Cardiac muscle cell (in vitro differentiated cells and primary cell): ENCODE data around the gene ABHD14A. TPM values are rescaled to one million over a fixed set of nuclear protein-coding genes. Genes with fewer than 3 reads are reported as not detected.

Experiments used
- DNase-seq, 2 donors: peaks; one replicate each; pipeline versions ENCODE4 v3.0.0 to v3.0.0-alpha.2; 2010 to 2017; ENCODE audit warnings: low read depth in 1 of 2, low spot score in 1 of 2
- H3K27ac ChIP-seq: fragments of 200-600 bp; sonication (generic); 2 replicates; pipeline ENCODE4 v1.5.1; 2016
- H3K27me3 ChIP-seq: fragments of 200-600 bp; sonication (generic); 2 replicates; pipeline ENCODE4 v1.6.0; 2016; ENCODE audit warnings: control low read depth
- H3K36me3 ChIP-seq: fragments of 200-600 bp; sonication (generic); 2 replicates; pipeline ENCODE4 v1.5.1; 2016; ENCODE audit warnings: control low read depth
- H3K4me1 ChIP-seq: fragments of 200-600 bp; sonication (generic); 2 replicates; pipeline ENCODE4 v1.8.1; 2017; ENCODE audit warnings: low read depth, mild to moderate bottlenecking, mixed run types
- H3K4me3 ChIP-seq: fragments of 200-600 bp; sonication (generic); 2 replicates; pipeline ENCODE4 v1.5.1; 2016; ENCODE audit warnings: mild to moderate bottlenecking
- H3K9me3 ChIP-seq: fragments of 200-600 bp; sonication (generic); 2 replicates; pipeline ENCODE4 v1.5.1; 2017; ENCODE audit warnings: low read depth, mild to moderate bottlenecking, control low read depth
- polyA plus RNA-seq: library from polyadenylated mRNA; unstranded; fragments of >200 nt; fragmentation: Nextera tagmentation; extraction: Ambion mirVana; gene quantifications from 2 replicates; pipeline ENCODE4 v1.2.1, GENCODE V29; 2016
- total RNA-seq: library from RNA; depleted of rRNA; stranded (reverse); fragments of >200 nt; gene quantifications from 2 replicates; pipeline ENCODE4 v1.2.3, GENCODE V29; 2016
- TF ChIP-seq, protein P1 (sequence below): IDR thresholded peaks from 2 replicates; pipeline ENCODE4 v1.5.1; 2012; ENCODE audit warnings: low read depth, mild to moderate bottlenecking, low read length

ABHD14A gene
- total and polyA plus RNA-seq, 2 experiments from 2014 or later: 56.5 to 104 TPM

DNA sequence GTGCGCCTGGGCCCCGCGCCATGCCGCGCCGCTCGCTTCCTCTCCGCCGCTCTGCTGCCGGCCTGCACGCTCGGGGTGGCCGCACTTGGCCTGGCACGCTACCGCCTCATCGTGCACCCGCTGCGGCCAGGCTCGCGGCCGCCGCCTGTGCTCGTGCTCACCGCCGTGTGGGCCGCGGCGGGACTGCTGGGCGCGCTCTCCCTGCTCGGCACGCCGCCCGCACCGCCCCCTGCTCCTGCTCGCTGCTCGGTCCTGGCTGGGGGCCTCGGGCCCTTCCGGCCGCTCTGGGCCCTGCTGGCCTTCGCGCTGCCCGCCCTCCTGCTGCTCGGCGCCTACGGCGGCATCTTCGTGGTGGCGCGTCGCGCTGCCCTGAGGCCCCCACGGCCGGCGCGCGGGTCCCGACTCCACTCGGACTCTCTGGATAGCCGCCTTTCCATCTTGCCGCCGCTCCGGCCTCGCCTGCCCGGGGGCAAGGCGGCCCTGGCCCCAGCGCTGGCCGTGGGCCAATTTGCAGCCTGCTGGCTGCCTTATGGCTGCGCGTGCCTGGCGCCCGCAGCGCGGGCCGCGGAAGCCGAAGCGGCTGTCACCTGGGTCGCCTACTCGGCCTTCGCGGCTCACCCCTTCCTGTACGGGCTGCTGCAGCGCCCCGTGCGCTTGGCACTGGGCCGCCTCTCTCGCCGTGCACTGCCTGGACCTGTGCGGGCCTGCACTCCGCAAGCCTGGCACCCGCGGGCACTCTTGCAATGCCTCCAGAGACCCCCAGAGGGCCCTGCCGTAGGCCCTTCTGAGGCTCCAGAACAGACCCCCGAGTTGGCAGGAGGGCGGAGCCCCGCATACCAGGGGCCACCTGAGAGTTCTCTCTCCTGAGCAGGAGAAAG is 18.7 kb upstream of the ABHD14A start:
- H3K4me1 ChIP-seq: peaks cover 13% of the 10 kb centered on the region
- H3K4me3 ChIP-seq: no peak overlapping the region
- H3K27ac ChIP-seq: no peak overlapping the region
- H3K27me3 ChIP-seq: peaks cover 24% of the 10 kb centered on the region
- peak; percentile 60 to 83 for DNase-seq
- no peaks in the 10 kb centered on the region for H3K9me3 ChIP-seq
- H3K36me3 ChIP-seq: no peaks in the 10 kb centered on the region
- TF ChIP-seq, protein P1, sequence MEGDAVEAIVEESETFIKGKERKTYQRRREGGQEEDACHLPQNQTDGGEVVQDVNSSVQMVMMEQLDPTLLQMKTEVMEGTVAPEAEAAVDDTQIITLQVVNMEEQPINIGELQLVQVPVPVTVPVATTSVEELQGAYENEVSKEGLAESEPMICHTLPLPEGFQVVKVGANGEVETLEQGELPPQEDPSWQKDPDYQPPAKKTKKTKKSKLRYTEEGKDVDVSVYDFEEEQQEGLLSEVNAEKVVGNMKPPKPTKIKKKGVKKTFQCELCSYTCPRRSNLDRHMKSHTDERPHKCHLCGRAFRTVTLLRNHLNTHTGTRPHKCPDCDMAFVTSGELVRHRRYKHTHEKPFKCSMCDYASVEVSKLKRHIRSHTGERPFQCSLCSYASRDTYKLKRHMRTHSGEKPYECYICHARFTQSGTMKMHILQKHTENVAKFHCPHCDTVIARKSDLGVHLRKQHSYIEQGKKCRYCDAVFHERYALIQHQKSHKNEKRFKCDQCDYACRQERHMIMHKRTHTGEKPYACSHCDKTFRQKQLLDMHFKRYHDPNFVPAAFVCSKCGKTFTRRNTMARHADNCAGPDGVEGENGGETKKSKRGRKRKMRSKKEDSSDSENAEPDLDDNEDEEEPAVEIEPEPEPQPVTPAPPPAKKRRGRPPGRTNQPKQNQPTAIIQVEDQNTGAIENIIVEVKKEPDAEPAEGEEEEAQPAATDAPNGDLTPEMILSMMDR: peak; percentile 46

DNA sequence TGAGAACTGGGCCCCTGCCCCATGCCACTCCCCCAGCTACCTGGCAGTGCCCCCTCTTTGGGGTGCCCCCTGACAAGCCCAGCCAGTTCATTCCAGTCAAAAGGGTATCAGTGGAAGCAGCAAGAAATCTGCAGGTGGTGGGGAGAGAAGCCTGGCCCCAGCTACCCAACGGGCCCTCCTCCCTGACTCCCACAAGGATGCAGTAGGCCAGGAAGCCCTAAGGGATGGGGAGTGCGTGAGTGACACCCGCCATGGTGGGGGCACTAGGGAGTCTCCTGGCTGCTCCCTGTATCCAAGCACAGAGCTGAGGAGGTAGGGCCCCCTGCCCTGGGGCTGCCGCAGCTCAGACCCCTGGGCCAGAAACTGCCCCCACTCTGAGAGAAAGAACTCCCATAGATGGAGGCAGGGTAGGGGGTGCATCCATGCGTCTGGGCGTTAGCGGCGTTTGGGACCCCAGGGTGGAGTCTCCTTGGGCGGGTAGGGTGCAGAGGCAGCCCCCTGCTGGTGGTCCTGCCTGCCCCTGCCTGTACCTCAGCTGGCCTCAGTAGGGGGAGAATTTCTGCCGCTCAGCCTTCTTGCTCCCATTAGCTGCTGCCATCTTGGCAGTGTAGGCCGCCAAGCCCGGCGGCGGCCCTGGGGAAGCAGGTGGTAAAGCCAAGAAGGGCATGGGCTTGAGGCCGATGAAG is 17.2 kb upstream of the ABHD14A start:
- Histone ChIP-seq H3K4me3 (no peak overlapping the region), H3K36me3 (no peaks in the 10 kb centered on the region), H3K9me3 (no peaks in the 10 kb centered on the region), H3K27me3 (peaks cover 24% of the 10 kb centered on the region), H3K27ac (no peak overlapping the region), H3K4me1 (peaks cover 13% of the 10 kb centered on the region)
- DNase-seq: no peak
- TF ChIP-seq, protein P1: no peak

DNA sequence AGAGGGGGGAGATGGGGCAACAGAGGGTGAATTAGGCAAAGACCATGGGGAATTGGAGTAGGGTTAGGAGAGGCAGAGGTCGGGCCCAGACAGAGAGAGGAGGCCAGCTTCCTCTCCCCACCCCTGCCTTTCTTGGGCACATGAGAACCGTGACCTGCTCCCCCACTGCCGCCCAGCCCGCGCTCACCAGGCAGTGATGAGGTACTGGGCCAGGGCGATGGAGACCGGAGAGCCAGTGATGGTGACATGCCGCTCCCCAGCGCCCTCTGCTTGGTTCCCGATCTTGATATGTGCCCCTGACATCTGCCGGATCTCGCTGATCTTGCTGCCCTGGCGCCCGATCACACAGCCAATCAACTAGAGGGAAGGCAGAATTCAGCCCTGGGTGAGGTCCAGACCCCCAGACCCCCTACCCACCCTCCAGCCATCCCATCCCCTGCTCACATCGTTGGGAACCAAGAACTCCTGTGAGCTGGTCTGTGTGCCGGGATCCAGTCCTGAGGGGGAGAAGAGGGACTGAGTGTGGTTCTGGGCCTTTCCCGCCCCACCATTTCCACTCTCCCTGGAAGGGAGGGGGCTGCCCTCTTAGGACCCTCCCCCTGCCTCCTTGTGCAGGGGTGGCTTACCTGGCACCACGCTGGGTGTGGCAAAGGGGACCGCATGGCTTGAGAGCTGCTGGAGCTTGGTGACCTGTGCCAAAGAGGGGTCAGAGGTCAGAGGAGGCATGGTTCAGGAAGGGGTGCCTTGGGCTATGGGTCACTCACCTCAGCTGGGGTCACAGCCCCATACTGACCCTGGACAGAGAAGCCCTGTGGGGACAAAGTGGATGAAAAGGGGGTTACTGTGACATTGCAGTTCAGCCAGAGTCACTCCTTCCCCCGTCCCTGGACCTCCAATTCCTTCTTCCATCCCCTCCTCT is 16.0 kb upstream of the ABHD14A start:
- no peak for DNase-seq
- Histone ChIP-seq H3K27me3 (peaks cover 20% of the 10 kb centered on the region), H3K4me1 (peaks cover 9% of the 10 kb centered on the region), H3K27ac (no peak overlapping the region), H3K4me3 (no peak overlapping the region), H3K36me3 (no peaks in the 10 kb centered on the region), H3K9me3 (no peaks in the 10 kb centered on the region)
- TF ChIP-seq, protein P1: no peak

DNA sequence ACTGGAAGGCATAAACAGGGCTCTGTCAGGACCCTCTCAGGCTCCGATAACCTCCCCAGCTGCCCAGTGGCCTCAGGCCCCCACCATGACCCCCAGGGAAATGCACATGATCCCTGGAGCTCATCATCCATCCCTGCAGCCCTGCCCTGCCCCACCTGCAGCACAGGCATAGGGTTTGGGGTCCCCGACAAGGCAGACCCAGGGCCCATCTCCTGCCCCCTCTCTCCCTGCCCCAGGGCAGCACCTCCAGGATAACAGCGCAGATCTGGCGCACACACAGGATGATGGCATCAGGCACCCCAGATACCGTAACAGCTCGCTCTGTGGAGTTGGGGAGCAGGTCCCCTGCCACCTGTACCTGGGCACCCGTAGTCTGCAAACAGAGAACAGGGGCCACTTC is 15.2 kb upstream of the ABHD14A start:
- no peak overlapping the region for H3K4me3 ChIP-seq
- H3K27ac ChIP-seq: no peak overlapping the region
- TF ChIP-seq, protein P1: no peak
- peaks cover 17% of the 10 kb centered on the region for H3K4me1 ChIP-seq
- no peaks in the 10 kb centered on the region for H3K9me3 ChIP-seq
- H3K27me3 ChIP-seq: peaks cover 12% of the 10 kb centered on the region
- H3K36me3 ChIP-seq: no peaks in the 10 kb centered on the region
- no peak for DNase-seq

DNA sequence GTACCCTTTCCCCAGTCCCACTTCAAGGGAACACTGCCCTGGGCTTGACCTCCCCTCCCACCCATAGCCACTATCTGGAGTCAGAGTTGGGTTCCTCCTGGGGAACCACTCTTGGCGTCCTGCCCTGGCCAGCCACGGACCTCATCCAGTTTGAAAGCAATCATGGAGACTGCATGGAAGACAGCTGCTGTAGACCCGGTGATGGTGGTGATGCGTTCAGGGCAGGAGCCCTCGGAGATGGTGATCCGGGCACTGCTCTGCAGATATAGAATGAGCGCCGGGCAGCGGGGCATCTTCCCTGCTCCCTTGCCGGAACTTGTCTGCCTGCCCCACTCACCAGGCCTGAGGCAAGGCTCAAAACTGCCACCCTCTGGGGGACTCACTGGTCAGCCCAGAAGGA is 14.5 kb upstream of the ABHD14A start:
- peaks cover 17% of the 10 kb centered on the region for H3K4me1 ChIP-seq
- no peak overlapping the region for H3K4me3 ChIP-seq
- no peaks in the 10 kb centered on the region for H3K36me3 ChIP-seq
- DNase-seq: no peak
- H3K9me3 ChIP-seq: no peaks in the 10 kb centered on the region
- H3K27ac ChIP-seq: no peak overlapping the region
- TF ChIP-seq, protein P1: no peak
- H3K27me3 ChIP-seq: peaks cover 5% of the 10 kb centered on the region
